CD4-positive, alpha-beta T cell treated with Interleukin-6 for 4 hours (primary cell): ENCODE data around the gene POLR2J.
"Not testable (repeated sequence)": the region's sequence is repeated elsewhere in the genome, so short reads cannot be mapped to it uniquely, and the experiment has no call there.

ENCODE experiments used
- DNase-seq: peaks from one replicate; pipeline ENCODE4 v3.0.0-alpha.2; 2020; ENCODE audit warnings: mixed read lengths

Gene POLR2J

DNA sequence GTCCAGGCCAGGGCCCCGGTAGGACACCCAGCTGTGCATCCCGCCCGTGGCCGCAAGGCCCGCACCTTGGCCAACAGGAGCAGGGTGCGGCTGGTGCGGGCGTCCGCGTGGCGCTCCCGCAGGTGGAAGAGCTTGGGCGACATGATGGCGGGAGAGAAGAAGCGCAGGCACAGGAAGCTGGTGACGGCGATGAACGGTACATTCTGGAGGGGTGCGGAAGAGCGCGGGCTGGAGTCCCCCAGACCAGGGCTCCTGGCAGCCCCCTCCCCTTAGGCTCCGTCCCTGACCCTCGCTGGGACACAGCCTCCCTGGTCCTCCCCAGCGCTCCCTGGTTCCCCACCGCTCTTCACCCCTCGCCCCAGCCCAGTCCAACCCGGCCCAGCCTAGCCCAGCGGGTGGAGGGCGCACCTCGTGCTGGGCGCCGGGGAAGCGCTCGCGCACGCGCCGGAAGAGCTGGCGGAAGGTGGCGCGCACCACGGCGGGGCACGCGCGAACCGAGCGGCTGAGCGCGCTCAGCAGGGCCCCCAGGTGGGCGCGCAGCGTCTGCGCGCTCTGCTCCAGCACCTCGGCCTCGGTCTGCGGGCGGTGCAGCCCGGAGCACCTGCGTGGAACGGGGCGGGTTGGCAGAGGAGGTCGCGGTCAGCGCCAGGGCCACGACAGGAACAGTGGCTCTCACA lies 15.9 kb upstream of the POLR2J start:
- DNase-seq = not testable (repeated sequence)

DNA sequence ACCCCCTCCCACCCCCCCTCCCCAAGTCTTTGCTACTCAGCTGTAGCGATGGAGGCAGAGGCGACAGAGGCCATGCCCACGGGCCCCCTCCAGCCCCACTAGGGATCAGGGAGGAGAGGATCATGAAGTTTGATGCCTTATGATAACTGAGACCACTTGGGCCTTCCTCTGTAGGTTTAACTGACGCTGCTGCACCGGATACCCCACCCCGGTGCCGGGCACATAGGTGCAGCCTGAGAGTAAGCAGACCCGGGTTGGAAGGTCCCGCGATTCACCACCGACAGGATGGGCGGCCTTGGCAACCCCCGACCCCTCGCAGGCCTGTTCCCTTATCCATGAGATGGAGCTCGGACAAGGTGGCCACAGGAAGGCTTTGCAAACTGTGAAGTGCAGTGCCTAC lies 15.3 kb upstream of the POLR2J start:
- not testable (repeated sequence) for DNase-seq

DNA sequence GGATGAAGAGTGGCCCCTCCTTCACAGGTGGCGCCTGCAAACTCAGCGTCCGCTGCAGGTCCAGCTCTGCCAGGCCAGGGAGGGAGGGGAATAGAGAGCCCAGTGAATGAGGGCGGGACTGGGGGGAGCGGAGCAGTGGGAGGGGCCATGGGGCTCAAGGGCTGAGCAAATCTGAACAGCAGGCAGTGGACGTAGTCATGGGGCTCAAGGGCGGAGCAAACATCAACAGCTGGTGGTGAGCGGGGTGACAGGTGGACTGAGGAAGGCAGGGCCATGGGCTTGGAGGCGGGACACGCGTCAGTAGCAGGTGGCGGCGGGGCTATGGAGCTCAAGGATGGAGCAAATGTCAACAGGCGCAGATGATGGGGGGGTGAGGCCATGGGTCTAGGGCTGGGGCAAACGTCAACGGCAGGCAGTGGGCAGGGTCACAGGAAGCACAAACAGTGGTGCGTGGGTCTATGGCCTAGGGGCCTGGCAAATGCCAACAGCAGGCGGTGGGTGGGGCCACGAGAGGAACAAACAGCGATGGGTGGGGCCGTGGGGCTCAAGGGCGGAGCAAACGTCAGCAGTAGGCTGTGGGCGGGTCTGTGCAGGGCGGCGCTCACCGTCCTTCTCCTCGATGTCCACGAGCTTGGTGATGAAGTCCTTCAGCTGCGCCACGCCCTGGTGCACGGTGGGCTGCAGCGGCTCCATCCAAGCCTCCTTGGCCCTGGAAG lies 14.7 kb upstream of the POLR2J start:
- DNase-seq = not testable (repeated sequence)

DNA sequence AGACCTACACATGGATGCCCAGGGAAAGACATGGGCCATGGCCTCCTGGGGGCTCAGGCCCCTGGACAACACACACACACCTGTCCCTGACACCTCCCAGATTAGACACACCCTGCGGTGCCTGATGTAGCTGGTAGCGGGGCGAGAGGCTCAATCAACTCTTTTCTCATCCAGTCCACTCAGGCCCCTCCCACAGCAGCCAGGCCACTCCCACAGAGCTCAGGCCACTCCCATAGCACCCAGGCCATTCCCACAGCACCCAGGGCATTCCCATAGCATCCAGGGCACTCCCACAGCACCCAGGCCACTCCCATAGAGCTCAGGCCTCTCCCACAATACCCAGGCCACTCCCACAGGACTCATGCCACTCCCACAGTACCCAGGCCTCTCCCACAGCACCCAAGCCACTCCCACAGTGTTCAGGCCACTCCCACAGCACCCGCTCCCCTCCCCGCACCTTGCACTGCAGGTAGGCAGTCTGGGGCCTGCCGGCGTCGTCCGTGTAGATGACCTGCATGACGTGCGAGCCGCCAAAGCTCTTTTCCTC lies 11.9 kb upstream of the POLR2J start:
- not testable (repeated sequence) for DNase-seq

DNA sequence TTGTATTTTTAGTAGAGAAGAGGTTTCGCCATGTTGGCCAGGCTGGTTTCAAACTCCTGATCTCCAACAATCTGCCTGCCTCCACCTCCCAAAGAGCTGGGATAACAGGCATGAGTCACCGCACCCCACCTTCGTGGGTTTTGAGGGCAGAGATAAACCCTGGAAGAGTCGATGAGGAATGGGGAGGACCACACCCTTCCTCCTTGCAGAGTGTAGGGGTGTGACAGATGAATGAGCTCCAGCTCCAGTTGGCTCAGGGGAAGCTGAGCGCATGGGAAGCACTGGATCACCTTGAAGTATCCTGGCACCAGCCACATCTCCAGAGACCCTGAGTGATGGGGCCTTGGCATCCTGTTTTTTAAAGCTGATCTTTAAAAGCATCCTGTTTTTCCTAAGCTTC lies 5.6 kb upstream of the POLR2J start:
- not testable (repeated sequence) for DNase-seq

DNA sequence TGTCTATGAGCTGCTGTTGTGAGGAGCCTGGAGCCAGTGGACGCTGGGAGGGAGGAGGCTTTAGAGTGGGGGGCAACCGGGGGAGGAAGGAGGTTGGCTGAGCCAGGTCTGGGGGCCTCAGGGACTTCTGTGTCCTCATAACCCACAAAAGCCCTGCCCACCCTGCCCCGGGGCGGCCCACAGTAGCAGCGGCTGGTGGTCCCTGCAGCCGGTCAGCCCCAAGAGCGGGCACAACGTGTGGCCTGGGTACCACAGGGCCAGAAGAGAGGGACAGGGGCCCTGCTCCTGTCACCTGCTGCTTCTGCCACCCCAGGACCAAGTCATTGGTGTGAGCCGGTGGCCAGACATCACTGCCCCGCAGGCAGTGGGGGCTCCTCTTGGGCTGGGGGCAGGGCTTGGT lies 3.2 kb upstream of the POLR2J start:
- DNase-seq = not testable (repeated sequence)

DNA sequence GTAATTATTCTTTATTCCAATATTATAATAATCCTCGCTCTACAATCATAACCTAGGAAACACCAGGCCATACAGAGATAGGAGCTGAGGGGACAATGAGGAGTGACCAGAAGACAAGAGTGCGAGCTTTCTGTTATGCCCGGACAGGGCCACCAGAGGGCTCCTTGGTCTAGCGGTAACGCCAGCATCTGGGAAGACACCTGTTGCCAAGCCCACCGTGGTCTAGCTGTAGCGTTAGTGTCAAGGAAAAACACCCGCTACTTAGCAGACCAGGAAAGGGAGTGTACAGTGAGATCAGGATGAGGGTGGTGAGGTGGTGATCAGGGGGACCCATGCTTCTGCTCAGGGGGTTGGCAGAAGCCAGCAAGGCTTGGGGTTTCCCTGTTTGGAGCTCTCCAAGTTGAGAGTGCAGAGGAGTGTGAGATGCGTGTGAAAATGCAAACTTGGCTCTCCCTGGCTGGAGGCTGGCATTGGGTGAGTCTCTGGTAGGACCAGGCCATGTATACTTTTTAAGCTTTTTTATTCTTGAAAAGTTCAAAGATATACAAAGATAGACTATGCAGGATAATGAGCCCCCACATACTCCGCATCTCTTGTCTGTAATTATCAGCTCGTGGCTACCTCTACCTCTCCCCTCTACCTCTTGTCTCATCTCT lies 1.4 kb upstream of the POLR2J start:
- DNase-seq = not testable (repeated sequence)

DNA sequence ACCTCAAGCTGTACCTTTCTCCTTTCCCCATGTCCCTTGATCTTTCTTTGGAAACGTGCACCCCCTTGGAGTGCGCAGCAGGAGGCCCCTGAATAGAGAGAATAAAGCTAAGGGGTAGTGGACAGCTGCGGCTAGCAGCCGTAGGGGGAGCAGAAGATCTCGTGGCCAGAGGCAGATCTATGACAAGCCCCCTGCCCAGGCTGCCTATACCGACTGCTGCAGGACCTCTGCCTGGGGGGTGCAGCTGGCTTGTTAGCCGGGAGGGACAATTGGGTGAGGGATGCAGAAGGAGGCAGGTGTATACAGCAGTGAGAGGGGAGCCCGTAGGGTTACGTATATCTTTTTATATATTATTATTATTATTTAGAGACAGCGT lies 475 bp upstream of the POLR2J start:
- DNase-seq = not testable (repeated sequence)

DNA sequence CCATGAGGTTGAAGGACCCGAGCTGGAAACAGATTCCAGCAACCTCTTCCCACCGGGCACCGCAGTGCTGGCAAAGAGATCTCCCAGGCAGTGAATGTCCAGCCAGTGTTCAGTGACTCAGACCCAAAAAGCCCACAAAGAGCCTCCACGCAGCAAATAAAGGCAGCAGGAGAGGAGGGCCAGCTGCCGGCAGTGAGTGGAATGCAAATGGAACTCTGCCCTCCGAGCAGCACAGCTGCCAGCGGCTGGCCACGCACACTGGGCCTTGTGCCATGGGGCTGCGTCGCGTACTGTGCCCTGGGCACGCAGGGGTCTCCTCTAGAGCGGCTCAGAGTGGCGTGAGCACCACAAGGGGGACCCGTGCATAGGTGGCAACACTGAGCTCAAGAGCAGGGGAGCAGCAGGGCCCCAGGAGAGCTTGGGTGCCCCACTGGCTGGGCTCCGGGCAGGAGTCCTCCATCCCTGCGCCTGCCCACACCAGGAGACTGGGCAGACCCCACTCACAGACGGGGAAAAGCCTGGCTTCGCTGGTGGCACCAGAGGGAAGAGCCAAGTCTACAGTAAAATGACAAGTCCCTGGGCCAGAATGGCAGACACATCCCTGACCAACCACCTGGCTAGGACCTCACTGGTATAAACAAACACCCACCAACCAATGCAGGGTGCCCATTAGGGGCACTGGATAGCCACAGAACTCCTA lies 3.8 kb downstream of the POLR2J start:
- not testable (repeated sequence) for DNase-seq

DNA sequence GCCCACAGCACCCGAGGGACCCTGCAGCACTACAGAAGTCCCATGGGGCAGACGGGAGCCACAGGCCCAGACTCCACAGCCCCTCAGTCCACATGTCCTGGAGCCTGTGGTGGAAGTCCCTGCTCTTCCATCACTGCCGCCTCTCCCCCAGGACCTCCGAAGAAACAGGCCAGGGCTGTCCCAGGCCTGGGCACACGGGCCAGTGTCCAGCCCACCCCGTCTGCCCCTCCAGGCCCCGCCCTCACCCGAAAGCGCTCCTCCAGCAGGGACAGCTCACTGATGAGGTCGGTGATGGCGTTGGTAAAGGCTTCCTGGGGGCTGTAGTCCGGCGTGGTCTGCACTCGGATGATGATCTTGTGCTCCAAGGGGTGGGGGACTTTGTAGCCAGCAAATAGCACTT lies 4.6 kb downstream of the POLR2J start:
- DNase-seq = not testable (repeated sequence)

DNA sequence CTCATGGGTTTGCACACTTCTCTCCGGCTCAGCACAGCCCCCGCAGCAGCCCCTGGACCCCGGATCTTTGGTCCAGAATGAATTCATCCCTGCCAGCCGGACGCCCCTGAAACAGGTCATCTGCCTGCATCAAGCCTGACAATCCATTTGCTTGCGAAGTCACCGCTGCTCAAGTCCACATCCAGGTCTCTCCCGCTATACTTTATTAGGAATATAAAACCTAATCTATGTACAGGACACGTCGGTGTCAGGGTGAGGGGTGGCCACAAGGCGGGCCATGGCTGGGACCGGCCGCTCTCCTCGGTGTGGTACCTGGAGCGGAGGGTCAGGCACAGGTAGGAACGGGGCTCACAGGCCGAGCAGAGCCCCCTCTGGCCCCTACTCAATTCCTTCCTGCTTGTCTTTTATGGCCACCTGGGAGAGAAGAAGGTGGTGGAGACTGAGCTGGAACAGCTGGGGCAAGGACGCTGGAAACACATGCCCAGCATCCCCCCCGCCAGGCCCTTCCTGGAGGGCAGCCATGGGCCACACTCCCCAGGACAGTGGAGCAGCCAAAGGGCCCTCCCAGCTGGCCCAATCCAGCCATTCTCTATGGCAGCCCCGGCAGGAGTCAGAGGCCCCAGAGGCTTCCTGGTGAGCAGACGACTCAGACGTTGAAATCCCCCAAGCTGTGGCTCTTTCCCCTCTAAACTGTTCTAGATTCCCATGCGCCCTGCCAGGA lies 5.3 kb downstream of the POLR2J start:
- no peak for DNase-seq

DNA sequence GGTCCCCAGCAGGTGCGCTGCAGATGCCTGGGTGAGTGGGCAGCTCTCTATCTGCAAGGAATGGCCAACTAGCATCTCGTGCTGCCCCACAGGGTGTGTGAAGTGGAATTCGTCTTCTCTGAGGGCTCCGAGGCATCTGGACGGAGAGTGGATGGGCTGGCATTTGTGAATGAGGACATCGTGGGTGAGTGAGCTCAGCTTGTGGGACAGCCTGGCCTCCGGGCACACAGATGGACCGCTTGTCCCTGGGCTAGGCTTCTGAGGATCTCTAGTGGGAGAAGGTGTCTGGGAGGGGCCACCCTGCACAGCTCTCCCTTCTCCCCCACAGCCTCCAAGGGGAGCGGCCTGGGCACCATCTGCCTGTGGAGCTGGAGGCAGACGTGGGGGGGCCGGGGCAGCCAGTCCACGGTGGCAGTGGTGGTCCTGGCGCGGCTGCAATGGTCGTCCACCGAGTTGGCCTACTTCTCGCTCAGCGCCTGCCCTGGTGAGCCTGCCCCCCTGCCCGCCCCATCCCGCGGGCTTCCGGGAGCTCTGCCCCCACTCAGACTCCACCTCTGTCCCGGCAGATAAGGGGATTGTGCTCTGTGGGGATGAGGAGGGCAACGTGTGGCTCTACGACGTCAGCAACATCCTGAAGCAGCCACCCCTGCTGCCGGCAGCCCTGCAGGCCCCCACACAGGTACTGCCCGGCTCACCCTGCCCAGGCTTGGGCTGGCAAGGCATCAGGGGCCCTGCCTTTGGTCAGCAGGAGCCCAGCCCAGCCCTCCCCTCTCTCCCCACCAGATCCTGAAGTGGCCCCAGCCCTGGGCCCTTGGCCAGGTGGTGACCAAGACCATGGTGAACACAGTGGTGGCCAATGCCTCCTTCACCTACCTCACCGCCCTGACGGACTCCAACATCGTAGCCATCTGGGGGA lies 6.3 kb downstream of the POLR2J start:
- DNase-seq = no peak

DNA sequence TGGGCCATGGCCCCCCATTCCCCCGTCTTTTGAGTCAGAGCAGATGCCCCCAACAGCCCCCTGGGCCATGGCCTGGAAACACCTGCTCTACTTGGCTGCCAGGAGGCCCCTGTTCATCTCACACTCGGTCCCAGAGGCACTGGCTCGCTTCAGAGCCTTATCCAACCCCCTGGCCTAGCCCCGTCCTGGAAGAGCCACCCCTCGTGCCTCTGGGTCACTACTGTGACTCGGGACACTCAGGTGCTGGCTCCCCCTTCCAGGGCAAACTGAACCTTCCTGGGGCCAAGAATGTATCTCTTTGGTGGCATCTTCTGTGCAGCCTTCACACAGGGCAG lies 7.0 kb downstream of the POLR2J start:
- DNase-seq = no peak

DNA sequence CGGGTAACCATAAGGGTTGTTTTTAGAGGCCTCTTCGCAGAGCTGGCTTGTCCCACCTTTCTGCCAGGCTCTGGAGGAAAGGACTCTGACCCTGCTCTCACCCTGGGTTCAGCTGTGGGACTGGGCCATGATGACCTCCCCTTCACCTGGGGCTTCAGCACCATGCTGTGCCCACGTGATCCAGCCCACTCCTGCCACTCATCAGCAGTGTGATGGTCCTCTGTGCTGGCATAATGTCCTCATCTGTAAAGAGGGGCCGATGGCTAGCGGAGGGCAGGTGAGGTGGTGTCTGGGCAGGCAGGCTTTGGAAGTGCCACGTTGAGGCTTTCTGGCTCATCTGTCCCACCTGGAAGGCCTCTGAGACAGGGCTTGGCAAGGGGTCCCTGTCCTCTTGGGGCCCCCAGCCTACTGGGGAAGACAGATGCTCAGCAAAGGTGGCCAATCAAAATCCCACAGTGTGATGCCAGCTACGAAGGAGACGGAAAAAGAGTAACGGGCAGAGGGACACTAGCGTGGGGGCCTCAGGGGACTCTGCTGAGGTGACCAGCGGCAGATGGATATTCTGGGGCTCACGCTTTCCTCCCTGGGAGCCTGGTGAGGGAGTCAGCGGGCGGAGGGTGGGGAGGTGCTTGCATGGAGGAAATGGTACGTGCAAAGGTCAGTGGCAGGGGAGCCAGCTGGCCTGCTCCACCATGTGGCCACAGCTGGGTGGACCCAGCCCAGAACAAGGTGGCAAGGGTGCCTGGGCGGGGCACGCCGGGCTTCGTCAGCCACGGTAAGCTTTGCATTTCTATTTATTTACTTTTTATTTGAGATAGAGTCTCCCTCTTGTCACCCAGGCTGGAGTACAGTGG lies 8.5 kb downstream of the POLR2J start:
- no peak for DNase-seq

DNA sequence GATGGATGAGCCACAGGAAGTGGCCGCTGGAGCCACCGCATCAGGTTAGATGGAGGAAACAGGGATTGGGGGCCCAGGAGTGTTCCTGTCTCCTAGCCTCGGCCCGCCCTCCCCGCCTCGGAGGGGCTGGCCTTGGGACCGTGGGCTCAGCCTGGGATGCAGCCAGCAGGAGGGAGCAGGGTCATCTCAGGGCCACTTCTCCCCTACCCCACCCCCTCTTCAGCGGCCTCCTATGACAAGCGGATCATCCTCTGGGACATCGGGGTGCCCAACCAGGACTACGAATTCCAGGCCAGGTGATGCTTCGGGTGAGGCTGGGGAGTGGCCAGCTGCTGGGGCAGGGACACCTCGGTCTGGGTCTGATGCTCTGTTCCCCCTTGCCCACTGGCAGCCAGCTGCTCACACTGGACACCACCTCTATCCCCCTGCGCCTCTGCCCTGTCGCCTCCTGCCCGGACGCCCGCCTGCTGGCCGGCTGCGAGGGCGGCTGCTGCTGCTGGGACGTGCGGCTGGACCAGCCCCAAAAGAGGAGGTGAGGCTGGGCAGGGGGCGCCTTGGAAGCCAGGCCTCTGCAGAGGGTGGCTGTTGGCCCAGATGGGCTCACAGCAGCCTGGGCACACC lies 9.3 kb downstream of the POLR2J start:
- no peak for DNase-seq

DNA sequence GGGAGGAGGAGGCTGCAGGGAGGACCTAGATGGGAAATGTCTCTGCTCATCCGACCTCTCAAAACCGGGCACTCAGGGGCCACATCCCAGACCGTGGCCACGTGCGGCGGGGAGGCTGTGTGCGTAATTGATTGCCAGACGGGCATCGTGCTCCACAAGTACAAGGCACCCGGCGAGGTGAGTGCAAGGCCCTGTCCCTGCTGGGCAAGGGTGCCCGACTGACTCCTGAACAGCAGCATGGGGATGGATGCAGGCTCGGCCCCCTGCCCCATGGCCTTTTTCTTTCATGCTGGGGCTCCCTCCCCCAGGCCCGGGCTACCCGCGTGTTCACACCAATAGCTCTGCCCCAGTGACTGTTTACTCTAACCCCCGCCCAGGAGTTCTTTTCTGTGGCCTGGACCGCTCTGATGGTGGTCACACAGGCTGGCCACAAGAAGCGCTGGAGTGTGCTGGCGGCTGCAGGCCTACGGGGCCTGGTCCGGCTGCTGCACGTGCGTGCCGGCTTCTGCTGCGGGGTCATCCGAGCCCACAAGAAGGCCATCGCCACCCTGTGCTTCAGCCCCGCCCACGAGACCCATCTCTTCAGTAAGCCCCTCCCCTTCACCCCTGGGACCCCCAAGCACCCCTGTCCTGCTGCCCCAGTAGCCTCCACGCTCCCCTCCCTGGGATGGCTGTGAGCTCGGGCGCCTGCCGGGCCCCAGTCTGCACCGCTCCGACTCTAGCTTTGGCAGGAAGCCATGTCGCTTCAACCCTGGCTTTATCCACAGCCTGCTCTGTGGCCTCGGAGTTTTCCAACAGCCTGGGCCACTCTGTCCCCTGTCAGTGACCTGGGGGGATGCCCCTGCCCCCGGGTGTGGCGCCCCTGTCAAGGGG lies 10.0 kb downstream of the POLR2J start:
- DNase-seq = no peak

DNA sequence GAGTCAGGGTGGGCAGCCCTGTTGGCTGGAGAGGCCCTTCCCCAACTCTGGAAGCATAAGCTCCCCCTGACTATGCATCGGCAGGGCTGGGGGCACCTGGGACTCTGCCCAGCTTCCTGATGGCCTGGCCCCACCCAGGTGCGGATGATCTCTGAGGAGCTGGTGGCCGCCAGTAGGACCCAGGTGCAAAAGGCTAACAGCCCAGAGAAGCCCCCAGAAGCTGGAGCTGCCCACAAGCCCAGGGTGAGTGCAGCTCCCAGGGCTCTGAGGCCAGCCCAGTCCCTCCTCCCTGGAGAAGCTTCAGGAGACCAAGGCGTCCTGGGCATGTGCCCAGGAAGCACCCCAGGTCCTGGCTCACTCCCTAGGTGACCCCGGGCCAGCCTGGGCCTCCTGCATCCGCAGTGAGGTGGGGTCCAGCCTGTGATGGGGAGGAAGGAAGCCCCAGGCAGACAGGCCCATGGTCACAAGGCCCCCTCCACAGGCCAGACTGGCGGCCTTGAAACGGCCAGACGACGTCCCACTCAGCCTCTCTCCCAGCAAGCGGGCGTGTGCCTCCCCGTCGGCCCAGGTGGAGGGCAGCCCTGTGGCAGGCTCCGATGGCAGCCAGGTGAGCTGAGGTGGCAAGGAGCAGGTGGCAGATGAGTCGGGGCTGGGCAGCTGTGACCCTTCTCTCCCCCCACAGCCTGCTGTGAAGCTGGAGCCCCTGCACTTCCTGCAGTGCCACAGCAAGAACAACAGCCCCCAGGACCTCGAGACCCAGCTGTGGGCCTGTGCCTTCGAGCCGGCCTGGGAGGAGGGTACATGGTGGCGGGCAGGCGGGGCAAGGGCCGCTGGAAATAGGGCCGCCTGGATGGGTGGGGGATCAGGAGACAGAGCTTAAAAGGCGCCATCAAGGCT lies 10.9 kb downstream of the POLR2J start:
- no peak for DNase-seq

DNA sequence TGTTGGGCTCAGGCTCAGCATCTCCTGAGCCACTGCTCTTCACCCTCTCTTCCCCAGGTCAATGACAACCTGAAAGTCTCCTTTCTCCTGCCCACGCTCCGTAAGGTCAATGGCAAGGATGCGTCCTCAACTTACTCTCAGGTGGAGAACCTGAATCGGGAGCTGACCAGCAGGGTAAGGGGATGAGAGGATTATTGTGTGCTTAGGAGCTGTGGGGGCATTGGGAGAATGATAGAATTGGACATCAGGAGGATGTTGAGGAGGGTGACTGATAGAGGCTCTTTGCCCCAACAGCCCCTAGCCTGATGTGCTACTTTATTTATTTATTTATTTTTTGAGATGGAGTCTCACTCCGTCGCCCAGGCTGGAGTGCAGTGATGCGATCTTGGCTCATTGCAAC lies 12.6 kb downstream of the POLR2J start:
- DNase-seq = no peak
